CD4-positive, alpha-beta T cell treated with Interleukin-15 for 1 hour (primary cell): Measurements from ENCODE around the gene EXOC1L.

Experiments
- DNase-seq: peaks from one replicate; pipeline ENCODE4 v3.0.0-alpha.2; 2020

EXOC1L gene, protein sequence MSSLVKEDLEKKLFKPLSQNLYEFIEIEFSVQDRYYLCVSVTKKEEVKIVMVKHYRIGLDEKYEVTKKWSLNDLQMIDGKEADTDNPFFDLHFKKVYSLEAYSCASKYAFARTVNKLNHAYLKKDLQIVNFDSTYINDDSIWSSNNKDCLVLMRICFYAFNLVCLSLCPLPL

DNA sequence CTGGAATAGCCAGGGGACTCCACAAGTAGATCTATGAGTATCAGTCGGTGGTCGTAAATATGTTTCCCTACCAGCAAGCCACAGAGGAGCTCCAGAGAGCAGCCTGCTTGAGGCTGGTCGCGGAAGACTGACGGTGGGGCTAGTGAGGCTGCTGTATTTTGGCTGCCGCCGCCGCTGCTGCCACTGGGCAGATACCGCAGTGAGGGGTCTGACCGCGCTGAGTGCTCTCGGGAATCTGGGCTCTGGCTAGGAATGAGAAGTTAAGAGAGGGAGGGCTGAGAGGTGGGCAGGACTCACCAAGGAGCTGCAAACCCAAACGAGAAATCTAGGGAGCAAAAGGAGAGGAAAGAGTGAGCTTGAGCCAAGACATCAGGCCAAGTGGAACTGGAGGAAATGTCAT lies at the start of gene EXOC1L:
TSS of gene EXOC1L (plus strand) at position 157 of the 400 bp plus-strand sequence. CDS start at position 394, 237 bp downstream.
- no peak for DNase-seq

DNA sequence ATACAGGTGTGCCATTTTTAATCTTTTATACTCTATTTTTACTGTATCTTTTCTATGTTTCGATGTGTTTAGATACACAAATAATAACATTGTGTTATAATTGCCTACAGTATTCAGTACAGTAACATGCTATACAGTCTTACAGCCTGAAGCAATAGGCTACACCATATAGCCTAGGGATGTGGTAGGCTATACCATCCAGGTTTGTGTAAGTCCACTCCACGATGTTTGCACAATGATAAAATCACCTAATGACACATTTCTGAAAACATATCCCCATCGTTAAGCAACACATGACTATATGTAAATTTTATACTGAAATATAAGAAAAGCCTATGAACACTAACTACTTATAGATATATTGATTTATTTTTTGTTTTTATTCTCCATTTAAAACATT lies 48.9 kb upstream of the EXOC1L start:
- DNase-seq, result no peak

DNA sequence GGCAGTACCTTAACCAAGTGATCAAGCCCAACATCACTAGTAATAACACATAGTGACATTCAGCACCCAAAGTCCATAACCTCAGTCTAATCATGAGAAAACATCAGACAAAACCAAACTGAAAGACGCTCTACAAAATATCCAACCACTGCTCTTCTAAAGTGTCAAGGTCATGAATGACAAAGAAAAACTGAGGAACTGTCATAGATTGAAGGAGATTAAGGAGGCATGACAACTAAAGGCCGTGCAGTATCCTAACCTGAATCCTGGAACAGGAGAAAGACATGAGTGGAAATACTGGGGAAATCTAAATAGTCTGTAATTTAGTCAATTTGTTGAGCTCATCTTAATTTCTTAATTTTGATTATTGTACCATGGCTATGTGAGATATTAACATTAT lies 38.2 kb upstream of the EXOC1L start:
- no peak for DNase-seq

- no peak for DNase-seq
Measured at GRCh38 chr4:55781812-55782211, 37.8 kb upstream of the EXOC1L start.

- no peak for DNase-seq
Measured at GRCh38 chr4:55783584-55783983, 36.0 kb upstream of the EXOC1L start.

- DNase-seq, result no peak
Measured at GRCh38 chr4:55784747-55785146, 34.8 kb upstream of the EXOC1L start.

DNA sequence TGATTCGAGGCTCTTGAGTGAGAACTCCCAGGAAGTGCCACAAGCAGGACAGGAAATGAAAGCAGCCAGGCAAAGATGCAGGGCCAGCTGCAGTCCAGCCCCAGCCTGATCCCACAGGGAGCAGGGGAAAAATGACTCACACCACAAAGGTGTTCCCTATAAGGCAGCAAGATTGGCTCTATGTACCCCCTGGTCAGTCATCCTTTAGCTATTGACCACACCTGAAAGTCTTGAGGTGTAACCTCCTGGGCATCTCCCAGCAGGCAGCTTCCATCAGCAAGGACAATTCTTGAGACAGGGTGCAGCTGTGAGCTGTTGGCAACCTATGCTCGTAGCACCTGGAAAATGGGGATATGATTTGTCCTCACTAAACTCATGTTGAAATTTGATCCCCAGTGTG lies 27.9 kb upstream of the EXOC1L start:
- DNase-seq, result no peak

DNA sequence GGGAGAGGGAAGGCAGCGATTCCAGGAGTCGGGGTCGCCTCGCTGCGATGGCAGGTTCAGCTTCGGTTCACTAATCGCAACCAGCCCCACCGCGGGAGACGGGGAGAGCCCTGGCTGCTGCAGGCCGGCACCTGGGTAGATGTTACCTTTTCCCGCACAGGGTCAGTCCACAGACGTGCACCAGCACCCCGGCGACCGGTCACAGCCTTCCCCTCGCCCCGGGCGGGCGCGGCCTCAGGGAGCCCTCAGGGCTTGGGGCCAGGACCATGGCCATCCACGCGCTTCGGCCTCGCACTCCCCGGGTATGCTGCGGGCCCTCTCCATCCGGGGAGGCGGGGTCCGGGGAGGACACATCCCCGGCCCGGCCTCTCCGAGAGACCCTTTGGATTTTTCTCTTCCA lies 26.1 kb upstream of the EXOC1L start:
- no peak for DNase-seq

- no peak for DNase-seq
Measured at GRCh38 chr4:55794053-55794452, 25.5 kb upstream of the EXOC1L start.

GRCh38 chr4:55795341-55795740 lies 24.2 kb upstream of the EXOC1L start:
- no peak for DNase-seq

- no peak for DNase-seq
Measured at GRCh38 chr4:55801498-55801897, 18.1 kb upstream of the EXOC1L start.

DNA sequence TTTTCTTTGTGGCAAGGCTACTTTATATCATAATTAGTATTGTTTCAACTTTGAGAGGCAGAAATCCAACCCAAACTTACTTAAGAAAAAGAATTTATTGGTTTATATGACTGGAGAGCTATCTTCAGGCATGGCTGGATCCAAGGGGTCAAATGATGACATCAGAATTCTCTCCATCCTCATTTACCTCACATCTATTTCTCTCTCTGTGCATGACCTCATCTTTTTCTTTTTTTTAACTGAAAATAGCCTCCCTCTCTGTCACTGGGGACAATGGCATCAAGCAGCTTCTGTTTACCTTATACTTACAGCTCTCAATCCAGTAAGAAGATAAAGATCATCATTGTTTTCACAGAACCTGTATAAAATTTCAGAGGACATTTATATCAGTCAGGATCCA lies 12.0 kb upstream of the EXOC1L start:
- DNase-seq, result no peak

- no peak for DNase-seq
Measured at GRCh38 chr4:55808186-55808585, 11.4 kb upstream of the EXOC1L start.

GRCh38 chr4:55808632-55809031 lies 11.0 kb upstream of the EXOC1L start:
- no peak for DNase-seq

DNA sequence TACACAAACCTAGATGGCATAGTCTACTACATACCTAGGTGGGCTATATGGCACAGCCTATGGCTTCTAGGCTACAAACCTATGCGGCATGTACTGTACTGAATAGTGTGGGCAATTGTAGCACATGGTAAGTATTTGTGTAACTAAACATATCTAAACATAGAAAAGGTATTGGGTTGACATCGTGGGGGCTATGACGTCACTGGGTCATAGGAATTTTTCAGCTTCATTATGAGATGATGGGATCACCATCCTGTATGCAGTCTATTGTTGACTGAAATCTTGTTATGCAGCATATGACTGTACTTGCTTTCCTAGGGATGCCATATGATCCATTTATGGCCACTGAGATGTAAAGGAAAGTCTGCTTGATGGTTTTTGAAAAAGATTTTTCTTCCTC lies 1.9 kb upstream of the EXOC1L start:
- no peak for DNase-seq

DNA sequence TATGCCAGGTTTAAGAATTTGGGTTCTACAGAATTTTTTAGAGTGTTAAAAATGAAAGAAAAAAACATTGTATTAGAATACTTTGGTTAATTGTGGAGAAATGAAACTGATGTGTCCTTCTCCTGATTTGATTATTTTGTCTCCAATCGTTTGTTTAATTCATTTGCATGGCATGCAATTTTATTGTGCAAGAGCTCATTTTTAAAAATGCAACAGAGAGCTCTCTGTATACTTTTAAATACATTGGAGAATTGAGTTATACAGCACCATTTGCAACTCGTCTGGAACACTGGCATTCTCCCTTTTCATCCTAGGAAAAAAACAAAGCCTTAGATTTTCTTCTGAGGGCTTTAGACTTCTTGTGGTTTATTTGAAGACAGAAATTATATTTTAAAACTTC lies 689 bp downstream of the EXOC1L start:
- DNase-seq, result no peak

DNA sequence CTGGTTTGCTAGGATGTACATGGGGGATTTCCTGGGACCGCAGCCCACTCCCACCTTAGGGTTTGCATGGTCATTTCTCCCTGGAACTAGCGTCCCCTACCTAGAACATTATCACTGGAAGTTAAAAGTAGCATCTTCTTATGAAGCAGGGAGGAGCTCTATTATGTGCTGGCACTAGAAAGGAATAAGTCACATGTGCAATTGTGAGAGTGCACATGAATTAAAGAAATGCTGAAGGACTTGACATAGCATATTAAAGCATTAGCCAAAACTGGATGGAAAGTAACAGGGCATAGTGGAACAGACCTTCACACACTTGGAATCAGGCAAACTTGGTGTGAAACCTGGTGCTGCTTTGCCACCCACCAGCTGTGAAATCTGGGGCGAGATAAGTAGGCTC lies 2.7 kb downstream of the EXOC1L start:
- no peak for DNase-seq

DNA sequence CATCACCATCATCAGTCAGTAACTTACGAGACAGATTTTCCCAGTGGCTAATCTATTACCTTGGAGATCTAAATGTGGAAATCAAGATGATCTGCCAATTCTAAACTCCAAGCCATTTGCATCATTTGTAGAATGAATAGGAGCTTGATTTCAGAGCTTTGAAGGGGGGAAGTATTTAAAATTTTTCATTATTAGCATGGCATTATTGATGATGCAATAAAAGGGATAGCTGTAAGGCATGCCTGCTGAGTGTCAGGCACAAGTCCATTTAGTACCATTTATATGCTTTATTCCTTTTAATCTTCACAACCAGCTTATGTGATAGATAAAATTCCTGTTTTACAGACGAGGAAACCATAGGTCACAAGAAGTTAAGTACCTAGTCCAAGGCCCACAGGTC lies 5.3 kb downstream of the EXOC1L start:
- no peak for DNase-seq

- no peak for DNase-seq
Measured at GRCh38 chr4:55826986-55827385, 7.4 kb downstream of the EXOC1L start.

DNA sequence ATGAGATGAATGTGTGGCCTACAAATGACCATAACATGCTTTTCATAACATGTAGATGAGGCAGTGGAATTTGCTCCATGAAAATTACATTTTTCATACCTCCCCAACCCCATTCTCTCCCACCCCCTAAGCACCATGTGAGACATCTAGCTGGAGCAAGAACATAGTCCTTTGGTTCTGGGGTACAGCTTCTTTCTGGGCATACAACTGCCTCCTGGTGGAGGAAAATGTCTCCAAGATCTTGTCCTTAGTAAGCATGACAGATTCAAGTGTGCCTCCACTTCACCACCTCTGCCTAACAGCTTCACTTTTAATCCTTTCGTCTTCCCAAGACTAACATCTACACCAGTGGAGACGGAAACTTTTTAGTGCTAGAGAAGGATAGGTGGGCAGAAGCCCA lies 8.0 kb downstream of the EXOC1L start:
- no peak for DNase-seq

DNA sequence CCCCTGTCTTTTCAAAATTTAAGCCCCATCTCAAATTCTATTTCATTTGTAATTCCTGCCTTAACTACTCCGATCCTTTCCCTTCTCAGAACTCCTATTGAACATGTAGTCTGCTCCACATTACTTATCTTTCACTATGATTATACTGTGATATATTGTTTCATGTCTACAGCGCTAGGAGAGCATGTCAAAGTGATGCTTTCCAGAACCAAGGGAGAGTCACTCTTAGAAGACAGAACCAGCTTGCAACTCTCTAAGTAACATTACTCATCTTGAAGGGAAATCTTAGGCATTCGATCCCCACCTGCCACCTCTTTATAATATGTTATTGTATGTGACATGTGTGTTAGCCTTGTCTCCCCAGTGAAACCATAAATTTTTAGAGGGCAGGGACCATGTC lies 10.5 kb downstream of the EXOC1L start:
- no peak for DNase-seq

DNA sequence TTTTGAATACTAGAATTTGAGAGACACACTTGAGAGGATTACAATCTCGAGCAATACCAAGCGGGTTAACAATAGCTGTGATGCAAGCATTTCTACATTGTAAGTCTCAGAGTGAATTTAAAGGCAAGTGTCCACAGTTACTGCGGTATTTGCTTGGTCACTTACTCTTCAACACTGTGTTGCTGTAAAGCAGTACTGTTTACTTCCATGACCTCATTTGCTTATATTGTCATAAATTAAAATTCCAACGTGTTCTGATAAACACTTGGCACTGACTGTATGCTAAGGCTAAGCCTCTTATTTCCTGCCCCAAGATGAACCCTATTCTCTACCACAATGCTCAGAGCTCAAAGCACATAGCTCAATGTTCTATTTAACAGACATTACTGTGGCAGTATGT lies 11.1 kb downstream of the EXOC1L start:
- DNase-seq, result no peak

GRCh38 chr4:55834086-55834795 lies 14.7 kb downstream of the EXOC1L start:
- DNase-seq, result no peak

DNA sequence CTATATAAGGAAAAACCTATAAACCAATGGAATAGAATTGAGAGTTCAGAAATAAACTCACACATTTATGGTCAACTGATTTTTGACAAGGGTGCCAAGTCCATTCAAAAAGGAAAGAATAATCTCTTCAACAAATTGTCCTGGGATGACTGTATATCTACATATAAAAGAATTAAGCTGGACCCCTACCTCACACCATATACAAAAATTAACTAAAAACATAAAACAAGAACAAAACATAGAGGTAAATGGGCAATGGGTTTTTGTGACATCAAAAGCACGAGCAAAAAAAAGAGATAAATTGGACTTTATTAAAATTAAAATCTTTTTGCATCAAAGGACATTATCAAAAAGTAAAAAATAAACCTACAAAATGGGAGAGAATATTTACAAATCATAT lies 18.3 kb downstream of the EXOC1L start:
- DNase-seq, result no peak

- DNase-seq, result no peak
Measured at GRCh38 chr4:55838356-55838755, 18.8 kb downstream of the EXOC1L start.
